ENCODE results near the gene ZDHHC13. TPM values are rescaled to one million over a fixed set of nuclear protein-coding genes. Genes with fewer than 3 reads are reported as not detected.

Gene ZDHHC13
- total RNA-seq, 1 experiment from 2014 or later, result 8.3 TPM

- no peaks in the 10 kb centered on the region for H3K27me3 Mint-ChIP-seq (ENCODE audit: insufficient read depth, unreplicated experiment)
- H3K36me3 Mint-ChIP-seq (ENCODE audit: insufficient read depth, unreplicated experiment), result peaks cover 37% of the 10 kb centered on the region
- H3K4me1 Mint-ChIP-seq (ENCODE audit: insufficient read depth, unreplicated experiment), result no peaks in the 10 kb centered on the region
- intact Hi-C loops (cut with micrococcal nuclease), result loop anchor here (10.0 kb wide), 1 partner anchor 151 kb away; no protein-coding TSS in a partner anchor
- CTCF ChIA-PET, result interaction anchor here (0.6 kb wide), 1 partner anchor 13 kb away, joined by 3 read pairs; no protein-coding TSS in a partner anchor
- H3K9me3 Mint-ChIP-seq (ENCODE audit: unreplicated experiment), result no peaks in the 10 kb centered on the region
- DNase-seq (ENCODE audit: unreplicated experiment), result no peak
- H3K4me3 Mint-ChIP-seq (ENCODE audit: unreplicated experiment), result no peak overlapping the region
- no peak for TF ChIP-seq CTCF (IDR thresholded peaks at IDR 0.05; ENCODE audit: unreplicated experiment)
- BruUV-seq (replicated peaks), result no TSS peak
- no peak overlapping the region for H3K27ac Mint-ChIP-seq (ENCODE audit: low read depth, unreplicated experiment)
- POLR2A ChIA-PET, result interaction anchor here (1.1 kb wide), 1 partner anchor 14 kb away, joined by 3 read pairs; no protein-coding TSS in a partner anchor
These were observed 46.6 kb downstream of the ZDHHC13 start for GRCh38 chr11:19163617-19164016.

- no peak for TF ChIP-seq CTCF (IDR thresholded peaks at IDR 0.05; ENCODE audit: unreplicated experiment)
- ChIA-PET POLR2A (interaction anchor here (1.1 kb wide), 1 partner anchor 13 kb away, joined by 3 read pairs; no protein-coding TSS in a partner anchor), CTCF (no interaction called here)
- DNase-seq (ENCODE audit: unreplicated experiment), result no peak
- no peak overlapping the region for H3K27ac Mint-ChIP-seq (ENCODE audit: low read depth, unreplicated experiment)
- no peaks in the 10 kb centered on the region for H3K9me3 Mint-ChIP-seq (ENCODE audit: unreplicated experiment)
- no peaks in the 10 kb centered on the region for H3K4me1 Mint-ChIP-seq (ENCODE audit: insufficient read depth, unreplicated experiment)
- intact Hi-C loops (cut with micrococcal nuclease), result loop anchor here (10.0 kb wide), 1 partner anchor 150 kb away; no protein-coding TSS in a partner anchor
- no peaks in the 10 kb centered on the region for H3K27me3 Mint-ChIP-seq (ENCODE audit: insufficient read depth, unreplicated experiment)
- H3K4me3 Mint-ChIP-seq (ENCODE audit: unreplicated experiment), result no peak overlapping the region
- H3K36me3 Mint-ChIP-seq (ENCODE audit: insufficient read depth, unreplicated experiment), result peaks cover 32% of the 10 kb centered on the region
- BruUV-seq (replicated peaks), result no TSS peak
These were observed 47.4 kb downstream of the ZDHHC13 start for GRCh38 chr11:19164230-19164855.

GRCh38 chr11:19164881-19165280 lies 47.9 kb downstream of the ZDHHC13 start:
- TF ChIP-seq CTCF (IDR thresholded peaks at IDR 0.05; ENCODE audit: unreplicated experiment), result no peak
- peaks cover 36% of the 10 kb centered on the region for H3K36me3 Mint-ChIP-seq (ENCODE audit: insufficient read depth, unreplicated experiment)
- H3K9me3 Mint-ChIP-seq (ENCODE audit: unreplicated experiment), result no peaks in the 10 kb centered on the region
- H3K27ac Mint-ChIP-seq (ENCODE audit: low read depth, unreplicated experiment), result no peak overlapping the region
- H3K4me3 Mint-ChIP-seq (ENCODE audit: unreplicated experiment), result no peak overlapping the region
- no peaks in the 10 kb centered on the region for H3K27me3 Mint-ChIP-seq (ENCODE audit: insufficient read depth, unreplicated experiment)
- CTCF ChIA-PET, result no interaction called here
- H3K4me1 Mint-ChIP-seq (ENCODE audit: insufficient read depth, unreplicated experiment), result no peaks in the 10 kb centered on the region
- no peak for DNase-seq (ENCODE audit: unreplicated experiment)
- POLR2A ChIA-PET, result no interaction called here
- intact Hi-C loops (cut with micrococcal nuclease), result loop anchor here (10.0 kb wide), 1 partner anchor 150 kb away; no protein-coding TSS in a partner anchor
- BruUV-seq (replicated peaks), result no TSS peak

- DNase-seq (ENCODE audit: unreplicated experiment), result no peak
- BruUV-seq (replicated peaks), result no TSS peak
- Mint-ChIP-seq H3K4me3 (ENCODE audit: unreplicated experiment) (no peak overlapping the region), H3K27ac (ENCODE audit: low read depth, unreplicated experiment) (no peak overlapping the region), H3K4me1 (ENCODE audit: insufficient read depth, unreplicated experiment) (no peaks in the 10 kb centered on the region), H3K27me3 (ENCODE audit: insufficient read depth, unreplicated experiment) (no peaks in the 10 kb centered on the region), H3K36me3 (ENCODE audit: insufficient read depth, unreplicated experiment) (peaks cover 51% of the 10 kb centered on the region), H3K9me3 (ENCODE audit: unreplicated experiment) (no peaks in the 10 kb centered on the region)
- intact Hi-C loops (cut with micrococcal nuclease), result loop anchor here (10.0 kb wide), 1 partner anchor 147 kb away; no protein-coding TSS in a partner anchor
- ChIA-PET CTCF (interaction anchor here (0.8 to 3.7 kb wide), 3 partner anchors 30 to 943 kb away, joined by 3 to 16 read pairs (median 3); no protein-coding TSS in a partner anchor), POLR2A (interaction anchor here (0.7 kb wide), 1 partner anchor 13 kb away, joined by 3 read pairs; no protein-coding TSS in a partner anchor)
- no peak for TF ChIP-seq CTCF (IDR thresholded peaks at IDR 0.05; ENCODE audit: unreplicated experiment)
These were observed 51.1 kb downstream of the ZDHHC13 start for GRCh38 chr11:19168090-19168489.

Data from MCF 10A (cell line).